ENCODE results near the gene IPO13.

The IPO13 gene

GRCh38 chr1:43983253-43983899, 36.6 kb downstream of the IPO13 start:
- Histone ChIP-seq H3K27me3 (replicated peaks; ENCODE audit: control insufficient read depth, insufficient read depth, low read length) (no peaks in the 10 kb centered on the region), H3K36me3 (ENCODE audit: control insufficient read depth, insufficient read depth, low read length, severe bottlenecking) (peaks cover 15% of the 10 kb centered on the region), H3K9ac (ENCODE audit: low read length) (no peak overlapping the region), H3K9me3 (ENCODE audit: control insufficient read depth, low read length) (no peaks in the 10 kb centered on the region), H3K4me3 (ENCODE audit: low read length) (no peak overlapping the region), H3K4me1 (ENCODE audit: control insufficient read depth, insufficient read depth, low read length) (peaks cover 17% of the 10 kb centered on the region)
- no peak for DNase-seq (ENCODE audit: low read depth)

- Histone ChIP-seq H3K9ac (ENCODE audit: low read length) (no peak overlapping the region), H3K27me3 (replicated peaks; ENCODE audit: control insufficient read depth, insufficient read depth, low read length) (no peaks in the 10 kb centered on the region), H3K36me3 (ENCODE audit: control insufficient read depth, insufficient read depth, low read length, severe bottlenecking) (peaks cover 15% of the 10 kb centered on the region), H3K9me3 (ENCODE audit: control insufficient read depth, low read length) (no peaks in the 10 kb centered on the region), H3K4me1 (ENCODE audit: control insufficient read depth, insufficient read depth, low read length) (peaks cover 11% of the 10 kb centered on the region), H3K4me3 (ENCODE audit: low read length) (no peak overlapping the region)
- no peak for DNase-seq (ENCODE audit: low read depth)
Measured at GRCh38 chr1:43984855-43985254, 38.1 kb downstream of the IPO13 start.

- Histone ChIP-seq H3K27me3 (replicated peaks; ENCODE audit: control insufficient read depth, insufficient read depth, low read length) (no peaks in the 10 kb centered on the region), H3K4me1 (ENCODE audit: control insufficient read depth, insufficient read depth, low read length) (peaks cover 5% of the 10 kb centered on the region), H3K9ac (ENCODE audit: low read length) (no peak overlapping the region), H3K4me3 (ENCODE audit: low read length) (no peak overlapping the region), H3K9me3 (ENCODE audit: control insufficient read depth, low read length) (no peaks in the 10 kb centered on the region), H3K36me3 (ENCODE audit: control insufficient read depth, insufficient read depth, low read length, severe bottlenecking) (peaks cover 15% of the 10 kb centered on the region)
- no peak for DNase-seq (ENCODE audit: low read depth)
Measured at GRCh38 chr1:43985984-43986595, 39.3 kb downstream of the IPO13 start.

- Histone ChIP-seq H3K4me3 (ENCODE audit: low read length) (no peak overlapping the region), H3K27me3 (replicated peaks; ENCODE audit: control insufficient read depth, insufficient read depth, low read length) (no peaks in the 10 kb centered on the region)
Measured at GRCh38 chr1:43986712-43987111, 40.0 kb downstream of the IPO13 start.

GRCh38 chr1:43987159-43987902, 40.6 kb downstream of the IPO13 start:
- Histone ChIP-seq H3K36me3 (ENCODE audit: control insufficient read depth, insufficient read depth, low read length, severe bottlenecking) (peaks cover 15% of the 10 kb centered on the region), H3K4me1 (ENCODE audit: control insufficient read depth, insufficient read depth, low read length) (peaks cover 7% of the 10 kb centered on the region), H3K4me3 (ENCODE audit: low read length) (no peak overlapping the region), H3K9ac (ENCODE audit: low read length) (no peak overlapping the region), H3K9me3 (ENCODE audit: control insufficient read depth, low read length) (no peaks in the 10 kb centered on the region), H3K27me3 (replicated peaks; ENCODE audit: control insufficient read depth, insufficient read depth, low read length) (no peaks in the 10 kb centered on the region)
- no peak for DNase-seq (ENCODE audit: low read depth)

More at GRCh38 chr1:43986712-43987111, 40.0 kb downstream of the IPO13 start:
- no peak for DNase-seq (ENCODE audit: low read depth)
- Histone ChIP-seq H3K9me3 (ENCODE audit: control insufficient read depth, low read length) (no peaks in the 10 kb centered on the region), H3K36me3 (ENCODE audit: control insufficient read depth, insufficient read depth, low read length, severe bottlenecking) (peaks cover 15% of the 10 kb centered on the region), H3K4me1 (ENCODE audit: control insufficient read depth, insufficient read depth, low read length) (peaks cover 7% of the 10 kb centered on the region), H3K9ac (ENCODE audit: low read length) (no peak overlapping the region)

GRCh38 chr1:43990271-43991199, 43.8 kb downstream of the IPO13 start:
- Histone ChIP-seq H3K9ac (ENCODE audit: low read length) (peak overlapping the region; percentile 88), H3K36me3 (ENCODE audit: control insufficient read depth, insufficient read depth, low read length, severe bottlenecking) (peaks cover 7% of the 10 kb centered on the region), H3K27me3 (replicated peaks; ENCODE audit: control insufficient read depth, insufficient read depth, low read length) (no peaks in the 10 kb centered on the region), H3K9me3 (ENCODE audit: control insufficient read depth, low read length) (no peaks in the 10 kb centered on the region), H3K4me3 (ENCODE audit: low read length) (peak overlapping the region; percentile 87), H3K4me1 (ENCODE audit: control insufficient read depth, insufficient read depth, low read length) (peaks cover 7% of the 10 kb centered on the region)
- DNase-seq (ENCODE audit: low read depth), result no peak

- no peaks in the 10 kb centered on the region for H3K27me3 ChIP-seq (replicated peaks; ENCODE audit: control insufficient read depth, insufficient read depth, low read length)
- H3K36me3 ChIP-seq (ENCODE audit: control insufficient read depth, insufficient read depth, low read length, severe bottlenecking), result peaks cover under 1% of the 10 kb centered on the region
- H3K9me3 ChIP-seq (ENCODE audit: control insufficient read depth, low read length), result no peaks in the 10 kb centered on the region
- H3K4me1 ChIP-seq (ENCODE audit: control insufficient read depth, insufficient read depth, low read length), result peaks cover 7% of the 10 kb centered on the region
- H3K4me3 ChIP-seq (ENCODE audit: low read length), result peak overlapping the region; percentile 87
- DNase-seq (ENCODE audit: low read depth), result no peak
- peak overlapping the region; percentile 88 for H3K9ac ChIP-seq (ENCODE audit: low read length)
Measured at GRCh38 chr1:43991200-43991475, 44.4 kb downstream of the IPO13 start.

- Histone ChIP-seq H3K27me3 (replicated peaks; ENCODE audit: control insufficient read depth, insufficient read depth, low read length) (no peaks in the 10 kb centered on the region), H3K4me3 (ENCODE audit: low read length) (peak within 1 kb of the TSS; percentile 87), H3K9me3 (ENCODE audit: control insufficient read depth, low read length) (no peaks in the 10 kb centered on the region), H3K4me1 (ENCODE audit: control insufficient read depth, insufficient read depth, low read length) (peaks cover 7% of the 10 kb centered on the region), H3K36me3 (ENCODE audit: control insufficient read depth, insufficient read depth, low read length, severe bottlenecking) (no peaks in the 10 kb centered on the region), H3K9ac (ENCODE audit: low read length) (peak within 1 kb of the TSS; percentile 88)
- peak; percentile 95 for DNase-seq (ENCODE audit: low read depth)
Measured at GRCh38 chr1:43991476-43992231, 44.9 kb downstream of the IPO13 start, which contains the start of gene CCDC24. Gene CCDC24 (plus strand): TSS chr1:43991599. CDS start chr1:43991879, 280 bp downstream.

GRCh38 chr1:43992232-43992995, 45.7 kb downstream of the IPO13 start:
- Histone ChIP-seq H3K9ac (ENCODE audit: low read length) (peak overlapping the region; percentile 88), H3K36me3 (ENCODE audit: control insufficient read depth, insufficient read depth, low read length, severe bottlenecking) (no peaks in the 10 kb centered on the region), H3K27me3 (replicated peaks; ENCODE audit: control insufficient read depth, insufficient read depth, low read length) (no peaks in the 10 kb centered on the region), H3K4me3 (ENCODE audit: low read length) (peak overlapping the region; percentile 87), H3K4me1 (ENCODE audit: control insufficient read depth, insufficient read depth, low read length) (peaks cover 7% of the 10 kb centered on the region), H3K9me3 (ENCODE audit: control insufficient read depth, low read length) (no peaks in the 10 kb centered on the region)
- DNase-seq (ENCODE audit: low read depth), result no peak
